ENCODE data around the gene FZR1.
A peak's percentile ranks its signal among the peaks of the same experiment; 100 is the strongest.

- peak in 1 of 3 donors; percentile 6 for TF ChIP-seq POLR2AphosphoS5 (IDR thresholded peaks at IDR 0.05)
- TF ChIP-seq CTCF (IDR thresholded peaks at IDR 0.05), result no peak
- TF ChIP-seq POLR2A (IDR thresholded peaks at IDR 0.05), result no peak
- no peak for TF ChIP-seq EP300 (IDR thresholded peaks at IDR 0.05; ENCODE audit: low read depth)
Observed at GRCh38 chr19:3462991-3463713, 43.0 kb upstream of the FZR1 start.

Data from transverse colon (tissue), 4 donors.